Breast epithelium (tissue), 4 donors: ENCODE data around the gene DENND2C. TPM values are rescaled to one million over a fixed set of nuclear protein-coding genes. Genes with fewer than 3 reads are reported as not detected.

ENCODE experiments used
- DNase-seq, 2 donors: peaks; one replicate each; pipeline ENCODE4 v3.0.0-alpha.2; 2019; ENCODE audit warnings: low spot score in 2 of 2
- H3K27ac ChIP-seq, 2 donors: fragments of 200-600 bp; sonication (generic) in 1 of 2; one replicate each; pipeline ENCODE4 v1.5.1; 2016 to 2019; ENCODE audit warnings: mild to moderate bottlenecking in 1 of 2
- H3K27me3 ChIP-seq, 2 donors: fragments of 200-600 bp; sonication (generic) in 1 of 2; one replicate each; pipeline versions ENCODE4 v1.5.1 to v1.6.0; 2017 to 2019; ENCODE audit warnings: control low read depth in 1 of 2, mild to moderate bottlenecking in 1 of 2
- H3K36me3 ChIP-seq: fragments of 200-600 bp; one replicate; pipeline ENCODE4 v1.5.1; 2019
- H3K4me1 ChIP-seq, 2 donors: fragments of 200-600 bp; sonication (generic); one replicate each; pipeline ENCODE4 v1.5.1; 2016 to 2019; ENCODE audit warnings: control low read depth in 1 of 2
- H3K4me3 ChIP-seq, 3 donors: fragments of 200-600 bp; sonication (generic); 1 replicate in 2 of 3; 2 replicates in 1 of 3; pipeline ENCODE4 v1.5.1; 2016 to 2019; ENCODE audit warnings: mild to moderate bottlenecking in 3 of 3, moderate library complexity in 2 of 3
- H3K9me3 ChIP-seq, 2 donors: fragments of 200-600 bp; sonication (generic) in 1 of 2; one replicate each; pipeline ENCODE4 v1.5.1; 2016 to 2019; ENCODE audit warnings: control low read depth in 1 of 2
- POLR2A ChIP-seq: fragments of 450-650 bp; IDR thresholded peaks from one replicate; pipeline ENCODE4 v1.6.1; 2016; ENCODE audit warnings: antibody characterized with exemption, mild to moderate bottlenecking, moderate library complexity
- POLR2AphosphoS5 ChIP-seq, 3 donors: sonication (generic); formaldehyde crosslinking; IDR thresholded peaks; one replicate each; pipeline ENCODE4 v1.6.1; 2017; ENCODE audit warnings: antibody characterized with exemption in 3 of 3
- intact Hi-C: fragments of 100-400 bp; cut with DNase I; formaldehyde crosslinking; loops from one replicate; pipeline ENCODE4 v1.15.1; 2023; ENCODE audit warnings: low total_unique reads
- total RNA-seq, 3 donors: library from RNA; depleted of rRNA; stranded (reverse); fragments of >200 nt; gene quantifications; one replicate each; pipeline ENCODE4 v1.1.0, GENCODE V29; 2016
- TF ChIP-seq, protein P1 (sequence below), 3 donors: fragments of 450-650 bp; IDR thresholded peaks; one replicate each; pipeline ENCODE4 v1.5.1; 2016 to 2017; ENCODE audit warnings: antibody characterized with exemption in 3 of 3, mild to moderate bottlenecking in 3 of 3, moderate library complexity in 3 of 3

The DENND2C gene
- total RNA-seq, 3 donors from 2014 or later = 2.6 to 5.9 (median 3.3) TPM

- Histone ChIP-seq H3K4me3 (no peak overlapping the region), H3K27me3 (no peaks in the 10 kb centered on the region), H3K27ac (no peak overlapping the region), H3K36me3 (no peaks in the 10 kb centered on the region), H3K4me1 (no peaks in the 10 kb centered on the region), H3K9me3 (no peaks in the 10 kb centered on the region)
- intact Hi-C loops = loop anchor here (2.0 kb wide), 1 partner anchor 29 kb away; no protein-coding TSS in a partner anchor
- TF ChIP-seq, protein P1, sequence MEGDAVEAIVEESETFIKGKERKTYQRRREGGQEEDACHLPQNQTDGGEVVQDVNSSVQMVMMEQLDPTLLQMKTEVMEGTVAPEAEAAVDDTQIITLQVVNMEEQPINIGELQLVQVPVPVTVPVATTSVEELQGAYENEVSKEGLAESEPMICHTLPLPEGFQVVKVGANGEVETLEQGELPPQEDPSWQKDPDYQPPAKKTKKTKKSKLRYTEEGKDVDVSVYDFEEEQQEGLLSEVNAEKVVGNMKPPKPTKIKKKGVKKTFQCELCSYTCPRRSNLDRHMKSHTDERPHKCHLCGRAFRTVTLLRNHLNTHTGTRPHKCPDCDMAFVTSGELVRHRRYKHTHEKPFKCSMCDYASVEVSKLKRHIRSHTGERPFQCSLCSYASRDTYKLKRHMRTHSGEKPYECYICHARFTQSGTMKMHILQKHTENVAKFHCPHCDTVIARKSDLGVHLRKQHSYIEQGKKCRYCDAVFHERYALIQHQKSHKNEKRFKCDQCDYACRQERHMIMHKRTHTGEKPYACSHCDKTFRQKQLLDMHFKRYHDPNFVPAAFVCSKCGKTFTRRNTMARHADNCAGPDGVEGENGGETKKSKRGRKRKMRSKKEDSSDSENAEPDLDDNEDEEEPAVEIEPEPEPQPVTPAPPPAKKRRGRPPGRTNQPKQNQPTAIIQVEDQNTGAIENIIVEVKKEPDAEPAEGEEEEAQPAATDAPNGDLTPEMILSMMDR (IDR thresholded peaks at IDR 0.05) = no peak
- TF ChIP-seq POLR2AphosphoS5 (IDR thresholded peaks at IDR 0.05) (no peak), POLR2A (no peak)
- no peak for DNase-seq
Measured at GRCh38 chr1:114561333-114561732, 108.5 kb downstream of the DENND2C start.

DNA sequence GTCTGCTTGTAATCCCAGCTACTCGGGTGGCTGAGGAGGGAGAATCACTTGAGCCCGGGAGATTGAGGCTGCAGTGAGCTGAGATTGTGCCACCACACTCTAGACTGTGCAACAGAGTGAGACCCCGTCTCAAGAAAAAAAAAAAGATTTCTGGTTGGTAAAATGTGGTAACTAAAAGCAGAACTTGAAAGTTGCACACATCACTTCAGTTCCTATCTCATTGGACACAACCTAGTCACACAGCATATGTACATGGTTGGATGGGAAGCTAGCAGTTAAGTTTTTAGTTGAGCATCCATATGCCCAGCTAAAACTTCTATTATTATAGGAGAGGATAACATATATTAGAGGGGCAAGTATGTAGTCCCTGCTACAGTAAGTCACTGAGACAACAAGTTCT is 110.5 kb downstream of the DENND2C start:
- H3K9me3 ChIP-seq = no peaks in the 10 kb centered on the region
- no peak overlapping the region for H3K27ac ChIP-seq
- H3K27me3 ChIP-seq = no peaks in the 10 kb centered on the region
- no peaks in the 10 kb centered on the region for H3K36me3 ChIP-seq
- no peak for DNase-seq
- H3K4me3 ChIP-seq = no peak overlapping the region
- TF ChIP-seq POLR2AphosphoS5 (IDR thresholded peaks at IDR 0.05) (no peak), POLR2A (no peak)
- TF ChIP-seq, protein P1 (IDR thresholded peaks at IDR 0.05) = no peak
- intact Hi-C loops = no loop called here
- no peaks in the 10 kb centered on the region for H3K4me1 ChIP-seq

DNA sequence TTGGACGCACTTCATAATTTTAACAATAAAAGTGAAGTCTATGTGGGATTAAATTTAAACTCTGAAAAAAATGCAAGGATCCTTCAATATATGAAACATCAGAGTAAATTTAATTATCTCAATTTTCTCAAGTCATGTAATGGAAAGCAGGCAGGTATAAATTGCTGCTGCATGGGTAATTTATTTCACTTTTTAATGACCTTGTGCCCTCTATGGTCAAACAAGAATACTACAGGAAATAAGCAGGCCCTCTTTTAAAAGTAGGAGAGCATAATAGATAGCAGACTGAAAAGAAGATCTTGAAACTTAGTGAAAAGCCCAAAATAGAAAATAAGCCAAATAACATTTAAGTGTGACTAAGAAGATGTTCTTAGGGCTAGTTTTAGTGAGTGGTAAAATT is 111.3 kb downstream of the DENND2C start:
- Histone ChIP-seq H3K4me1 (no peaks in the 10 kb centered on the region), H3K9me3 (no peaks in the 10 kb centered on the region), H3K27me3 (no peaks in the 10 kb centered on the region), H3K36me3 (no peaks in the 10 kb centered on the region), H3K27ac (no peak overlapping the region), H3K4me3 (no peak overlapping the region)
- no peak for DNase-seq
- intact Hi-C loops = no loop called here
- TF ChIP-seq POLR2AphosphoS5 (IDR thresholded peaks at IDR 0.05) = no peak
- TF ChIP-seq, protein P1 (IDR thresholded peaks at IDR 0.05) = peak in 1 of 3 donors; percentile 20

- Histone ChIP-seq H3K9me3 (no peaks in the 10 kb centered on the region), H3K4me1 (no peaks in the 10 kb centered on the region), H3K27me3 (no peaks in the 10 kb centered on the region), H3K4me3 (no peak overlapping the region), H3K27ac (no peak overlapping the region), H3K36me3 (no peaks in the 10 kb centered on the region)
- no peak for TF ChIP-seq POLR2A
- TF ChIP-seq, protein P1 (IDR thresholded peaks at IDR 0.05) = no peak
- no peak for TF ChIP-seq POLR2AphosphoS5 (IDR thresholded peaks at IDR 0.05)
- no peak for DNase-seq
- intact Hi-C loops = no loop called here
Measured at GRCh38 chr1:114554577-114554976, 115.3 kb downstream of the DENND2C start.

GRCh38 chr1:114552106-114552639 is 117.7 kb downstream of the DENND2C start:
- TF ChIP-seq POLR2A = no peak
- TF ChIP-seq, protein P1 (IDR thresholded peaks at IDR 0.05) = no peak
- H3K27me3 ChIP-seq = no peaks in the 10 kb centered on the region
- no peak overlapping the region for H3K4me3 ChIP-seq
- no peaks in the 10 kb centered on the region for H3K4me1 ChIP-seq
- H3K9me3 ChIP-seq = no peaks in the 10 kb centered on the region
- DNase-seq = no peak
- H3K36me3 ChIP-seq = no peaks in the 10 kb centered on the region
- no peak overlapping the region for H3K27ac ChIP-seq
- intact Hi-C loops = no loop called here
